HUES48 (cell line): ENCODE data around the gene RCN2.

Experiments
- H3K27ac ChIP-seq: one replicate; pipeline ENCODE4 v1.7.0; 2013; ENCODE audit warnings: low read depth, low read length, inconsistent platforms
- H3K27me3 ChIP-seq: 2 replicates; pipeline ENCODE4 v1.6.1; 2013; ENCODE audit warnings: mild to moderate bottlenecking, low read length; ENCODE audit not compliant: control insufficient read depth, insufficient read depth
- H3K36me3 ChIP-seq: 2 replicates; pipeline ENCODE4 v1.6.1; 2013; ENCODE audit warnings: low read length; ENCODE audit not compliant: control insufficient read depth, insufficient read depth
- H3K4me1 ChIP-seq: 2 replicates; pipeline ENCODE4 v1.6.1; 2013; ENCODE audit warnings: mild to moderate bottlenecking, low read length; ENCODE audit not compliant: control insufficient read depth, insufficient read depth
- H3K4me3 ChIP-seq: 2 replicates; pipeline ENCODE4 v1.5.1; 2013; ENCODE audit warnings: mild to moderate bottlenecking, low read depth, low read length
- H3K9ac ChIP-seq: 2 replicates; pipeline ENCODE4 v1.6.1; 2013; ENCODE audit warnings: mild to moderate bottlenecking, low read depth, low read length, moderate library complexity
- H3K9me3 ChIP-seq: 2 replicates; pipeline ENCODE4 v1.6.1; 2013; ENCODE audit warnings: low read length; ENCODE audit not compliant: control insufficient read depth, insufficient read depth

Gene RCN2

GRCh38 chr15:76987276-76987675, 55.7 kb downstream of the RCN2 start:
- no peak overlapping the region for H3K4me3 ChIP-seq
- no peak overlapping the region for H3K27ac ChIP-seq
- no peaks in the 10 kb centered on the region for H3K9me3 ChIP-seq
- no peaks in the 10 kb centered on the region for H3K36me3 ChIP-seq
- peaks cover 6% of the 10 kb centered on the region; the same call in 1 of the 2 replicates for H3K4me1 ChIP-seq
- H3K27me3 ChIP-seq, result no peaks in the 10 kb centered on the region
- H3K9ac ChIP-seq, result no peak overlapping the region

GRCh38 chr15:76987896-76988860, 56.6 kb downstream of the RCN2 start:
- H3K9me3 ChIP-seq, result no peaks in the 10 kb centered on the region
- no peaks in the 10 kb centered on the region for H3K36me3 ChIP-seq
- no peak overlapping the region for H3K4me3 ChIP-seq
- H3K4me1 ChIP-seq, result peaks cover 6% of the 10 kb centered on the region; the same call in 1 of the 2 replicates
- H3K9ac ChIP-seq, result no peak overlapping the region
- no peaks in the 10 kb centered on the region for H3K27me3 ChIP-seq
- no peak overlapping the region for H3K27ac ChIP-seq

- Histone ChIP-seq H3K9ac (no peak overlapping the region), H3K4me1 (peaks cover 6% of the 10 kb centered on the region; the same call in 1 of the 2 replicates), H3K36me3 (no peaks in the 10 kb centered on the region), H3K4me3 (no peak overlapping the region), H3K27me3 (no peaks in the 10 kb centered on the region), H3K27ac (no peak overlapping the region), H3K9me3 (no peaks in the 10 kb centered on the region)
Measured at GRCh38 chr15:76988867-76989780, 57.6 kb downstream of the RCN2 start.

- no peaks in the 10 kb centered on the region for H3K36me3 ChIP-seq
- H3K27me3 ChIP-seq, result no peaks in the 10 kb centered on the region
- no peak overlapping the region for H3K27ac ChIP-seq
- H3K9me3 ChIP-seq, result no peaks in the 10 kb centered on the region
- no peak overlapping the region for H3K9ac ChIP-seq
- no peak overlapping the region for H3K4me3 ChIP-seq
- peaks cover 6% of the 10 kb centered on the region; the same call in 1 of the 2 replicates for H3K4me1 ChIP-seq
Measured at GRCh38 chr15:76991048-76991447, 59.5 kb downstream of the RCN2 start.

- Histone ChIP-seq H3K9ac (no peak overlapping the region), H3K4me3 (no peak overlapping the region), H3K27me3 (no peaks in the 10 kb centered on the region), H3K4me1 (peaks cover 6% of the 10 kb centered on the region; the same call in 1 of the 2 replicates), H3K27ac (no peak overlapping the region), H3K36me3 (no peaks in the 10 kb centered on the region), H3K9me3 (no peaks in the 10 kb centered on the region)
Measured at GRCh38 chr15:76991741-76992645, 60.4 kb downstream of the RCN2 start.

- peaks cover 6% of the 10 kb centered on the region; the same call in 1 of the 2 replicates for H3K4me1 ChIP-seq
- H3K27ac ChIP-seq, result no peak overlapping the region
- no peaks in the 10 kb centered on the region for H3K36me3 ChIP-seq
- H3K9ac ChIP-seq, result no peak overlapping the region
- H3K4me3 ChIP-seq, result no peak overlapping the region
- no peaks in the 10 kb centered on the region for H3K27me3 ChIP-seq
- no peaks in the 10 kb centered on the region for H3K9me3 ChIP-seq
Measured at GRCh38 chr15:76993114-76993725, 61.7 kb downstream of the RCN2 start.

GRCh38 chr15:76994001-76994400, 62.5 kb downstream of the RCN2 start:
- Histone ChIP-seq H3K27me3 (no peaks in the 10 kb centered on the region), H3K36me3 (no peaks in the 10 kb centered on the region), H3K4me3 (no peak overlapping the region), H3K27ac (no peak overlapping the region), H3K4me1 (peaks cover under 1% of the 10 kb centered on the region; the same call in 1 of the 2 replicates), H3K9ac (no peak overlapping the region), H3K9me3 (no peaks in the 10 kb centered on the region)

GRCh38 chr15:76994496-76994895, 62.9 kb downstream of the RCN2 start:
- no peaks in the 10 kb centered on the region for H3K27me3 ChIP-seq
- no peaks in the 10 kb centered on the region for H3K36me3 ChIP-seq
- no peaks in the 10 kb centered on the region for H3K9me3 ChIP-seq
- no peak overlapping the region for H3K4me3 ChIP-seq
- no peak overlapping the region for H3K9ac ChIP-seq
- H3K27ac ChIP-seq, result no peak overlapping the region
- H3K4me1 ChIP-seq, result no peaks in the 10 kb centered on the region

GRCh38 chr15:76994971-76995945, 63.7 kb downstream of the RCN2 start, which contains the start of gene PSTPIP1:
Gene PSTPIP1 (plus strand): TSS chr15:76995126. CDS start chr15:76995574, 448 bp downstream.
- Histone ChIP-seq H3K9ac (no peak within 1 kb of the TSS), H3K36me3 (no peaks in the 10 kb centered on the region), H3K4me1 (no peaks in the 10 kb centered on the region), H3K27ac (no peak within 1 kb of the TSS), H3K4me3 (no peak within 1 kb of the TSS), H3K27me3 (no peaks in the 10 kb centered on the region), H3K9me3 (no peaks in the 10 kb centered on the region)
